ENCODE measurements around the gene TMEM132D. TPM values are rescaled to one million over a fixed set of nuclear protein-coding genes. Genes with fewer than 3 reads are reported as not detected.
"Not testable (repeated sequence)": the region's sequence is repeated elsewhere in the genome, so short reads cannot be mapped to it uniquely, and the experiment has no call there.

TMEM132D gene
- total RNA-seq, 2 donors from 2014 or later, result not detected

GRCh38 chr12:129064209-129064855 lies 839.5 kb downstream of the TMEM132D start:
- TF ChIP-seq CTCF (IDR thresholded peaks at IDR 0.05), result no peak
- no peak overlapping the region for H3K4me3 ChIP-seq
- no peak overlapping the region for H3K27ac ChIP-seq
- no peaks in the 10 kb centered on the region for H3K9me3 ChIP-seq
- H3K27me3 ChIP-seq, result no peaks in the 10 kb centered on the region
- no peaks in the 10 kb centered on the region for H3K36me3 ChIP-seq
- no peak for DNase-seq (ENCODE audit: low spot score)
- H3K4me1 ChIP-seq, result no peaks in the 10 kb centered on the region

- H3K27ac ChIP-seq, result no peak overlapping the region
- no peaks in the 10 kb centered on the region for H3K9me3 ChIP-seq
- H3K4me3 ChIP-seq, result no peak overlapping the region
- no peak for TF ChIP-seq CTCF (IDR thresholded peaks at IDR 0.05)
- no peak for DNase-seq (ENCODE audit: low spot score)
- no peaks in the 10 kb centered on the region for H3K4me1 ChIP-seq
- H3K36me3 ChIP-seq, result no peaks in the 10 kb centered on the region
- H3K27me3 ChIP-seq, result no peaks in the 10 kb centered on the region
Observed at GRCh38 chr12:129063600-129063999, 840.2 kb downstream of the TMEM132D start.

- Histone ChIP-seq H3K4me1 (no peaks in the 10 kb centered on the region), H3K4me3 (no peak overlapping the region), H3K27me3 (no peaks in the 10 kb centered on the region), H3K9me3 (no peaks in the 10 kb centered on the region), H3K36me3 (no peaks in the 10 kb centered on the region), H3K27ac (no peak overlapping the region)
- TF ChIP-seq CTCF (IDR thresholded peaks at IDR 0.05), result no peak
- DNase-seq (ENCODE audit: low spot score), result no peak
Observed at GRCh38 chr12:129053232-129053631, 850.6 kb downstream of the TMEM132D start.

GRCh38 chr12:129052373-129052772 lies 851.5 kb downstream of the TMEM132D start:
- Histone ChIP-seq H3K36me3 (no peaks in the 10 kb centered on the region), H3K9me3 (no peaks in the 10 kb centered on the region), H3K4me3 (no peak overlapping the region), H3K4me1 (no peaks in the 10 kb centered on the region), H3K27ac (no peak overlapping the region), H3K27me3 (no peaks in the 10 kb centered on the region)
- DNase-seq (ENCODE audit: low spot score), result no peak
- TF ChIP-seq CTCF (IDR thresholded peaks at IDR 0.05), result no peak

- Histone ChIP-seq H3K4me3 (no peak overlapping the region), H3K9me3 (no peaks in the 10 kb centered on the region), H3K27ac (no peak overlapping the region), H3K4me1 (no peaks in the 10 kb centered on the region), H3K27me3 (no peaks in the 10 kb centered on the region), H3K36me3 (no peaks in the 10 kb centered on the region)
- no peak for DNase-seq (ENCODE audit: low spot score)
- TF ChIP-seq CTCF (IDR thresholded peaks at IDR 0.05), result no peak
Observed at GRCh38 chr12:129049917-129050316, 853.9 kb downstream of the TMEM132D start.

GRCh38 chr12:129043334-129043733 lies 860.5 kb downstream of the TMEM132D start:
- not testable (repeated sequence) for H3K27ac ChIP-seq; H3K4me3 ChIP-seq; DNase-seq (ENCODE audit: low spot score); H3K27me3 ChIP-seq; H3K36me3 ChIP-seq; H3K4me1 ChIP-seq; H3K9me3 ChIP-seq
